DOHH2 (cell line): Measurements from ENCODE around the gene HLA-C.
"Not testable (repeated sequence)": the region's sequence is repeated elsewhere in the genome, so short reads cannot be mapped to it uniquely, and the experiment has no call there.

ENCODE experiments used
- H3F3A ChIP-seq: fragments of 200-600 bp; sonication (generic), shearing (Covaris generic); 2 replicates; pipeline ENCODE4 v1.6.0; 2016; ENCODE audit warnings: antibody characterized with exemption, mild to moderate bottlenecking; ENCODE audit not compliant: control insufficient read depth, insufficient read depth
- H3K27ac ChIP-seq: fragments of 200-600 bp; sonication (generic); 2 replicates; pipeline ENCODE4 v1.5.1; 2014; ENCODE audit warnings: low read depth, mild to moderate bottlenecking, low read length, moderate library complexity
- H3K27me3 ChIP-seq: fragments of 200-600 bp; sonication (generic); 2 replicates; pipeline ENCODE4 v1.6.1; 2014; ENCODE audit warnings: mild to moderate bottlenecking, low read length, mixed read lengths; ENCODE audit not compliant: control insufficient read depth
- H3K36me3 ChIP-seq: fragments of 200-600 bp; sonication (generic); 2 replicates; pipeline ENCODE4 v1.6.1; 2014; ENCODE audit warnings: mild to moderate bottlenecking, low read length, moderate library complexity, mixed read lengths; ENCODE audit not compliant: control insufficient read depth
- H3K4me1 ChIP-seq: fragments of 200-600 bp; sonication (generic); 2 replicates; pipeline ENCODE4 v1.6.1; 2014; ENCODE audit warnings: mild to moderate bottlenecking, low read length, mixed read lengths; ENCODE audit not compliant: control insufficient read depth
- H3K4me2 ChIP-seq: fragments of 200-600 bp; sonication (generic); 2 replicates; pipeline ENCODE4 v1.6.0; 2014; ENCODE audit warnings: mild to moderate bottlenecking, low read length, moderate library complexity
- H3K4me3 ChIP-seq: fragments of 200-600 bp; sonication (generic); 2 replicates; pipeline ENCODE4 v1.5.1; 2014; ENCODE audit warnings: mild to moderate bottlenecking, low read length, mixed read lengths
- H3K79me2 ChIP-seq: fragments of 200-600 bp; sonication (generic); 2 replicates; pipeline ENCODE4 v1.6.1; 2014; ENCODE audit warnings: mild to moderate bottlenecking, low read length, mixed read lengths; ENCODE audit not compliant: control insufficient read depth
- H3K9me2 ChIP-seq: fragments of 200-600 bp; sonication (generic); replicated peaks from 2 replicates; pipeline ENCODE4 v1.6.1; 2014; ENCODE audit warnings: mild to moderate bottlenecking, low read length, mixed read lengths; ENCODE audit not compliant: control insufficient read depth
- H3K9me3 ChIP-seq: fragments of 200-600 bp; sonication (generic); 2 replicates; pipeline ENCODE4 v1.6.1; 2014; ENCODE audit warnings: antibody characterized with exemption, low read length, mixed read lengths; ENCODE audit not compliant: control insufficient read depth, insufficient read depth
- H4K20me1 ChIP-seq: fragments of 200-600 bp; sonication (generic); 2 replicates; pipeline ENCODE4 v1.6.0; 2014; ENCODE audit warnings: low read depth, mild to moderate bottlenecking, antibody characterized with exemption, low read length, moderate library complexity; ENCODE audit not compliant: control insufficient read depth, insufficient read depth
- EZH2phosphoT487 ChIP-seq: fragments of 200-600 bp; sonication (generic); IDR thresholded peaks from 2 replicates; pipeline ENCODE4 v1.6.1; 2017; ENCODE audit warnings: borderline replicate concordance, mild to moderate bottlenecking, antibody characterized with exemption, low read length, moderate library complexity, mixed read lengths
- TF ChIP-seq, protein P1 (sequence below): fragments of 200-600 bp; sonication (generic); IDR thresholded peaks from one replicate; pipeline ENCODE4 v1.5.1; 2014; ENCODE audit warnings: antibody characterized with exemption, mild to moderate bottlenecking, low read depth, low read length; ENCODE audit not compliant: poor library complexity, severe bottlenecking

The HLA-C gene

DNA sequence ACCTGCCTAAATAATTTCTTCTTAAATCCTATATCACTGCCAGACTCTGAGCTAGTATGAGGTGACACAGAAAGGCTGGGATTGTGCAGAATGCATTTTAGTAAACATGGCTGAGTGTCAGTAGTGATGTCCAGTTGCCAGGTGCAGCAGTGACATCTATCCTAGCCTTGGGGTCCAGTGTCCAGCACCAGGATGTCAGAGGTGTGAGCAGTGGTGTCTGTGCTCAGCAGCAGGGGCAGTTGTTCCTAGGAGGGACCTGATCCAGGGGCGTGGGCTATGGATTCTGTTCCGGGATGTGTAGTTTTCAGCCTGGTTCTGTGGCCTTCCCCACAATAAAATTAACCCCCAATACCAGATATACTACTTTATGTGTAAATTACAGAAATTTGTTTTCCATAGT lies 6.0 kb downstream of the HLA-C start:
- Histone ChIP-seq H3F3A (0 out of 2 replicates have a peak, but pooled peaks cover 3% of the 10 kb centered on the region), H3K36me3 (peaks cover 26% of the 10 kb centered on the region), H3K4me2 (no peak overlapping the region), H3K27me3 (no peaks in the 10 kb centered on the region), H3K9me2 (no peaks in the 10 kb centered on the region), H3K4me3 (no peak overlapping the region), H4K20me1 (peaks cover 6% of the 10 kb centered on the region; the same call in 1 of the 2 replicates), H3K27ac (no peak overlapping the region), H3K9me3 (peaks cover 6% of the 10 kb centered on the region), H3K4me1 (peaks cover 24% of the 10 kb centered on the region), H3K79me2 (peaks cover 8% of the 10 kb centered on the region)
- TF ChIP-seq, protein P1, sequence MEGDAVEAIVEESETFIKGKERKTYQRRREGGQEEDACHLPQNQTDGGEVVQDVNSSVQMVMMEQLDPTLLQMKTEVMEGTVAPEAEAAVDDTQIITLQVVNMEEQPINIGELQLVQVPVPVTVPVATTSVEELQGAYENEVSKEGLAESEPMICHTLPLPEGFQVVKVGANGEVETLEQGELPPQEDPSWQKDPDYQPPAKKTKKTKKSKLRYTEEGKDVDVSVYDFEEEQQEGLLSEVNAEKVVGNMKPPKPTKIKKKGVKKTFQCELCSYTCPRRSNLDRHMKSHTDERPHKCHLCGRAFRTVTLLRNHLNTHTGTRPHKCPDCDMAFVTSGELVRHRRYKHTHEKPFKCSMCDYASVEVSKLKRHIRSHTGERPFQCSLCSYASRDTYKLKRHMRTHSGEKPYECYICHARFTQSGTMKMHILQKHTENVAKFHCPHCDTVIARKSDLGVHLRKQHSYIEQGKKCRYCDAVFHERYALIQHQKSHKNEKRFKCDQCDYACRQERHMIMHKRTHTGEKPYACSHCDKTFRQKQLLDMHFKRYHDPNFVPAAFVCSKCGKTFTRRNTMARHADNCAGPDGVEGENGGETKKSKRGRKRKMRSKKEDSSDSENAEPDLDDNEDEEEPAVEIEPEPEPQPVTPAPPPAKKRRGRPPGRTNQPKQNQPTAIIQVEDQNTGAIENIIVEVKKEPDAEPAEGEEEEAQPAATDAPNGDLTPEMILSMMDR = no peak
- TF ChIP-seq EZH2phosphoT487 = no peak

DNA sequence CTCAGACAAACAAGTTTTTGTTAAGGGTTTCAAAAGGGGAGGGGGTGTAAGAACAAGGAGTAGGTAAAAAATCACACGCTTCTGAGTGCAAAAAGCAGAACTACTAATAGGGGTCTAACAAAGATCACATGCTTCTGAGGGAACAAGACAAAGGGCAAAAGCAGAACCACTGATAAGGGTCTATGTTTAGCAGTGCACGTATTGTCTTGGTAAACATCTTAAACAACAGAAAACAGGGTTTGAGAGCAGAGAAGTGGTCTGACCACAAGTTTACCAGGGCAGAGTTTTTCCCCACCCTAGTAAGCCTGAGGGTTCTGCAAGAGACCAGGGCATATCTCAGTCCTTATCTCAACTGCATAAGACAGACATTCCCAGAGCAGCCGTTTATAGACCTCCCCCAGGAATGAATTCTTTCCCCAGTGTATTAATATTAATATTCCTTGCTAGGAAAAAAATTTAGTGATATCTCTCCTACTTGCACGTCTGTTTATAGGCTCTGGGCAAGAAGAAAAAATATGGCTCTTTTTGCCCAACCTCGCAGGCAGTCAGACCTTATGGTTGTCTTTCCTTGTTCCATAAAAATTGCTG lies 8.5 kb downstream of the HLA-C start:
- not testable (repeated sequence) for H3K4me1 ChIP-seq, H3F3A ChIP-seq, H3K4me3 ChIP-seq

DNA sequence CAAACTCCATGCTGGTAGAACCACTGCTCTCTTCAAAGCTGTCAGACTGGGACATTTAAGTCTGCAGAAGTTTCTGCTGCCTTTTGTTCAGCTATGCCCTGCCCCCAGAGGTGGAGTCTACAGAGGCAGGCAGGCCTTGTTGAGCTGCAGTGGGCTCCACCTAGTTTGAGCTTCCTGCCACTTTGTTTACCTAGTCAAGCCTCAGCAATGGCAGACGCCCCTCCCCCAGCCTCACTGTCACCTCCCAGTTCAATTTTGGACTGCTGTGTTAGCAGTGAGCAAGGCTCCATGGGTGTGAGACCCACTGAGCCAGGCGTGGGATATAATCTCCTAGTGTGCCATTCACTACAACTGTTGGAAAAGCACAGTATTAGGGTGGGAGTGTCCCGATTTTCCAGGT lies 11.9 kb downstream of the HLA-C start:
- H3F3A ChIP-seq, H3K4me1 ChIP-seq, H3K27ac ChIP-seq, H3K79me2 ChIP-seq, H3K9me3 ChIP-seq, H3K36me3 ChIP-seq, H3K27me3 ChIP-seq, H3K9me2 ChIP-seq, H3K4me2 ChIP-seq, H4K20me1 ChIP-seq, H3K4me3 ChIP-seq: not testable (repeated sequence)

More for the DNA sequence above, 8.5 kb downstream of the HLA-C start:
- H3K4me2 ChIP-seq, H3K9me2 ChIP-seq, H3K27me3 ChIP-seq, H3K9me3 ChIP-seq, H3K36me3 ChIP-seq, H3K27ac ChIP-seq, H4K20me1 ChIP-seq, H3K79me2 ChIP-seq: not testable (repeated sequence)

DNA sequence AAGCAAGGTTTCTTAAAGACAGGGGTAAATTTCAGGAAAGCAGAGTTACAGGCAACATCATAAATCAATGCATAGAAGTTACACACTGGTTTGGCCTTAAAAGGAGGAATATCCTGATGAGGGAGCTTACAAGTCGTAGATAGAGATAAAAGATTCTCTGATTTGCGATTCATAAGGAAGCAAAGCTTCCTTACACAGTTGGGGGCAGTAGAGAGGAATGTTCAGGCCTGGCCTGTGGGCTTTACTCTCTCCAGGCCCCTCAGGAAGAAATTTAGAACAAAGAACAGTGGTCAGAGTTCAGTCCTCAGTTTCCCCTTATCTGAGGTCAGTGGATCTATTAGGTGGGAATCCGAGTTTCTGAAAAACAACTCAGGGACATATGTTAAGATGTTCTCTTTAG lies 19.3 kb downstream of the HLA-C start:
- no peak for TF ChIP-seq EZH2phosphoT487
- TF ChIP-seq, protein P1 = peak; percentile 30
- Histone ChIP-seq H3K9me3 (0 out of 2 replicates have a peak, but pooled peaks cover 6% of the 10 kb centered on the region), H3K27ac (no peak overlapping the region), H3K4me1 (peaks cover 5% of the 10 kb centered on the region; the same call in 1 of the 2 replicates), H3K79me2 (no peaks in the 10 kb centered on the region), H3K4me3 (no peak overlapping the region), H3K9me2 (no peaks in the 10 kb centered on the region), H3K27me3 (peaks cover 7% of the 10 kb centered on the region; the same call in 1 of the 2 replicates), H4K20me1 (no peaks in the 10 kb centered on the region), H3F3A (no peaks in the 10 kb centered on the region), H3K4me2 (no peak overlapping the region), H3K36me3 (no peaks in the 10 kb centered on the region)
